GM19324 (cell line): Measurements from ENCODE around the gene TMSB10.
"Not testable (repeated sequence)": the region's sequence is repeated elsewhere in the genome, so short reads cannot be mapped to it uniquely, and the experiment has no call there.

Source experiments
- ATAC-seq: cut with Tn5 transposase; IDR thresholded peaks from one replicate; pipeline ENCODE4 v1.9.1; 2021; ENCODE audit warnings: mild to moderate bottlenecking, moderate library complexity; ENCODE audit not compliant: unreplicated experiment, low FRiP score

Gene TMSB10

GRCh38 chr2:84905181-84906107 lies at the start of gene TMSB10:
Gene TMSB10 (plus strand): TSS chr2:84905656.
- peak; percentile 83 for ATAC-seq

- no peak for ATAC-seq
These were observed 49.7 kb upstream of the TMSB10 start for GRCh38 chr2:84855731-84856130.

GRCh38 chr2:84856787-84857186 lies 48.7 kb upstream of the TMSB10 start:
- ATAC-seq: no peak

GRCh38 chr2:84857566-84857965 lies 47.9 kb upstream of the TMSB10 start:
- no peak for ATAC-seq

GRCh38 chr2:84858123-84858522 lies 47.3 kb upstream of the TMSB10 start:
- no peak for ATAC-seq

- ATAC-seq: no peak
These were observed 46.5 kb upstream of the TMSB10 start for GRCh38 chr2:84858937-84859336.

GRCh38 chr2:84861539-84861938 lies 43.9 kb upstream of the TMSB10 start:
- ATAC-seq: no peak

- ATAC-seq: no peak
These were observed 43.5 kb upstream of the TMSB10 start for GRCh38 chr2:84862006-84862405.

GRCh38 chr2:84865181-84865783 lies 40.2 kb upstream of the TMSB10 start:
- ATAC-seq: no peak

GRCh38 chr2:84866122-84866521 lies 39.3 kb upstream of the TMSB10 start:
- ATAC-seq: no peak

- ATAC-seq: not testable (repeated sequence)
These were observed 37.1 kb upstream of the TMSB10 start for GRCh38 chr2:84868327-84868726.

- ATAC-seq: peak; percentile 59
These were observed 35.1 kb upstream of the TMSB10 start for GRCh38 chr2:84870306-84870705.

GRCh38 chr2:84872691-84873090 lies 32.8 kb upstream of the TMSB10 start:
- ATAC-seq: not testable (repeated sequence)

- ATAC-seq: no peak
These were observed 32.1 kb upstream of the TMSB10 start for GRCh38 chr2:84873350-84873749.

GRCh38 chr2:84874381-84875212 lies 30.9 kb upstream of the TMSB10 start:
- ATAC-seq: no peak

GRCh38 chr2:84875213-84875560 lies 30.3 kb upstream of the TMSB10 start:
- no peak for ATAC-seq

GRCh38 chr2:84875619-84876018 lies 29.8 kb upstream of the TMSB10 start:
- ATAC-seq: not testable (repeated sequence)

- no peak for ATAC-seq
These were observed 29.1 kb upstream of the TMSB10 start for GRCh38 chr2:84876369-84876768.

GRCh38 chr2:84878459-84878858 lies 27.0 kb upstream of the TMSB10 start:
- ATAC-seq: no peak

- no peak for ATAC-seq
These were observed 26.4 kb upstream of the TMSB10 start for GRCh38 chr2:84878896-84879583.
